ENCODE measurements around the gene COA8. TPM values are rescaled to one million over a fixed set of nuclear protein-coding genes. Genes with fewer than 3 reads are reported as not detected.

COA8 gene
- total and polyA plus RNA-seq, 2 donors (not counting 3 experiments of a cell fraction or from before 2014, with no cell fraction given) = 19.1 to 46.4 TPM

- Histone ChIP-seq H3K9me3 (replicated peaks; ENCODE audit: control insufficient read depth, insufficient read depth, low read length) (no peaks in the 10 kb centered on the region), H3K27ac (ENCODE audit: insufficient read depth, low read depth, low read length) (no peak overlapping the region), H4K20me1 (replicated peaks; ENCODE audit: control insufficient read depth, extremely low read depth, insufficient read depth, low read length) (no peaks in the 10 kb centered on the region), H2AFZ (ENCODE audit: low read depth, low read length) (no peak overlapping the region), H3K4me3 (replicated peaks in 1 of 3; ENCODE audit: insufficient read depth in 1 of 3, low read depth in 1 of 3, low read length in 3 of 3) (no peak overlapping the region), H3K79me2 (ENCODE audit: control insufficient read depth, insufficient read depth, low read length) (peaks cover 21% of the 10 kb centered on the region), H3K4me1 (ENCODE audit: control insufficient read depth, extremely low read depth, insufficient read depth, low read length) (peaks cover 8% of the 10 kb centered on the region), H3K4me2 (ENCODE audit: insufficient read depth, low read length) (no peak overlapping the region), H3K27me3 (ENCODE audit: control insufficient read depth in 2 of 2, insufficient read depth in 2 of 2, low read length in 2 of 2) (no peaks in the 10 kb centered on the region), H3K36me3 (ENCODE audit: control insufficient read depth in 2 of 2, extremely low read depth in 1 of 2, insufficient read depth in 2 of 2, low read length in 2 of 2) (peaks cover 0 to 2% of the 10 kb centered on the region in 2 experiments), H3K9me1 (replicated peaks; ENCODE audit: control insufficient read depth, extremely low read depth, insufficient read depth, low read length) (no peaks in the 10 kb centered on the region), H3K9ac (replicated peaks; ENCODE audit: extremely low read depth, insufficient read depth, low read length) (no peak overlapping the region)
- CTCF ChIA-PET = interaction anchor here (1.1 to 5.5 kb wide), 4 partner anchors 11 to 16 kb away, joined by 3 to 33 read pairs (median 4); no protein-coding TSS in a partner anchor
- DNase-seq (ENCODE audit: low read depth, low spot score) = no peak
- POLR2A ChIA-PET = no interaction called here
- no TSS peak for BruUV-seq (replicated peaks)
- TF ChIP-seq POLR2A (IDR thresholded peaks at IDR 0.05; ENCODE audit: low read depth, low read length) (no peak), EZH2 (IDR thresholded peaks at IDR 0.05; ENCODE audit: borderline replicate concordance, low read depth, low read length, severe bottlenecking) (no peak), GATA2 (IDR thresholded peaks at IDR 0.05; ENCODE audit: insufficient read depth, insufficient read length, low read depth, low read length) (no peak), JUN (IDR thresholded peaks at IDR 0.05; ENCODE audit: borderline replicate concordance, insufficient read depth, insufficient read length, low read depth) (no peak), POLR2AphosphoS5 (IDR thresholded peaks at IDR 0.05; ENCODE audit: insufficient read depth, low read depth, low read length) (no peak), CTCF (IDR thresholded peaks at IDR 0.05; ENCODE audit: extremely low read depth in 1 of 2, insufficient read depth in 1 of 2, low read depth in 1 of 2, low read length in 2 of 2) (no peak)
- FAIRE-seq = no peak
- dilution Hi-C loops (cut with MboI; ENCODE audit: extremely low pct_ligation_motif_present, low sequenced_read_pairs) (no loop called here), intact Hi-C loops (cut with micrococcal nuclease) (no loop called here)
These were observed 28.7 kb upstream of the COA8 start for GRCh38 chr14:103533999-103534575.
